Anterior cingulate cortex (tissue), 58 donors: ENCODE data around the gene KATNB1.
A peak's percentile ranks its signal among the peaks of the same experiment; 100 is the strongest.

Source experiments
- DNase-seq, 58 donors: peaks; one replicate each; lab custom pipeline; 2025; lab: John Stamatoyannopoulos, UW

Gene KATNB1

GRCh38 chr16:57802341-57803133 is 67.0 kb downstream of the KATNB1 start, which contains the start of gene KIFC3:
Gene KIFC3 (minus strand): TSS chr16:57802491. CDS start chr16:57798243, 4,248 bp downstream.
- DNase-seq, result peak in 56 of 58 donors; percentile 30 to 90 (median 77)

GRCh38 chr16:57803134-57803990 is 67.8 kb downstream of the KATNB1 start:
- peak in 53 of 58 donors; percentile 27 to 87 (median 70) for DNase-seq

GRCh38 chr16:57804111-57804837 is 68.7 kb downstream of the KATNB1 start:
- DNase-seq, result no peak

- DNase-seq, result no peak
Observed at GRCh38 chr16:57805176-57805575, 69.6 kb downstream of the KATNB1 start.
